Measurements from ENCODE around the gene TRIM67.

DNA sequence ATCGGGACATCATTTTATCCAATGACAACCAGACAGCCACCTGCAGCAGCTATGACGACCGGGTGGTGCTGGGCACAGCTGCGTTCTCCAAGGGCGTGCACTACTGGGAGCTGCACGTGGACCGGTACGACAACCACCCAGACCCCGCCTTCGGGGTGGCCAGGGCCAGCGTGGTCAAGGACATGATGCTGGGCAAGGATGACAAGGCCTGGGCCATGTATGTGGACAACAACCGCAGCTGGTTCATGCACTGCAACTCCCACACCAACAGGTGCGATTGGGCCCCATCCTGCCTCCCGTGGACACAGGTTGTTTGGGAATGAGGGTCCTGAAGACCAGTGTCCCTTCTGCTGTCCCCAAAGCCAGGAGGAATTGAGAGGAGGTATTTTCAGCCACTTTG lies 47.1 kb downstream of the TRIM67 start:
- TF ChIP-seq, protein P1, sequence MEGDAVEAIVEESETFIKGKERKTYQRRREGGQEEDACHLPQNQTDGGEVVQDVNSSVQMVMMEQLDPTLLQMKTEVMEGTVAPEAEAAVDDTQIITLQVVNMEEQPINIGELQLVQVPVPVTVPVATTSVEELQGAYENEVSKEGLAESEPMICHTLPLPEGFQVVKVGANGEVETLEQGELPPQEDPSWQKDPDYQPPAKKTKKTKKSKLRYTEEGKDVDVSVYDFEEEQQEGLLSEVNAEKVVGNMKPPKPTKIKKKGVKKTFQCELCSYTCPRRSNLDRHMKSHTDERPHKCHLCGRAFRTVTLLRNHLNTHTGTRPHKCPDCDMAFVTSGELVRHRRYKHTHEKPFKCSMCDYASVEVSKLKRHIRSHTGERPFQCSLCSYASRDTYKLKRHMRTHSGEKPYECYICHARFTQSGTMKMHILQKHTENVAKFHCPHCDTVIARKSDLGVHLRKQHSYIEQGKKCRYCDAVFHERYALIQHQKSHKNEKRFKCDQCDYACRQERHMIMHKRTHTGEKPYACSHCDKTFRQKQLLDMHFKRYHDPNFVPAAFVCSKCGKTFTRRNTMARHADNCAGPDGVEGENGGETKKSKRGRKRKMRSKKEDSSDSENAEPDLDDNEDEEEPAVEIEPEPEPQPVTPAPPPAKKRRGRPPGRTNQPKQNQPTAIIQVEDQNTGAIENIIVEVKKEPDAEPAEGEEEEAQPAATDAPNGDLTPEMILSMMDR (IDR thresholded peaks at IDR 0.05) = no peak
- no peak for TF ChIP-seq POLR2A (IDR thresholded peaks at IDR 0.05)
